K562 (cell line): ENCODE measurements around the gene PAH. TPM values are rescaled to one million over a fixed set of nuclear protein-coding genes. Genes with fewer than 3 reads are reported as not detected.

ENCODE experiments used
- ATAC-seq: fragments of 200-7000 bp; cut with Tn5 transposase; 3 replicates; pipeline ENCODE4 v1.9.1; 2020; ENCODE audit warnings: moderate library complexity
- BruUV-seq: library from RNA; stranded (reverse); fragments of 400-500 nt; replicated peaks from 2 replicates; lab custom pipeline; 2021; lab: Mats Ljungman, UMichigan
- CTCF ChIA-PET: fragments of 300-600 bp; formaldehyde crosslinking; extraction: SDS; loops from one replicate; lab custom pipeline; 2021; ENCODE audit warnings: low intra/inter-chr PET ratio; lab: Yijun Ruan, JAX
- POLR2A ChIA-PET: fragments of 300-600, 350-650 bp; sonication (Branson Sonifier 250); formaldehyde crosslinking; extraction: SDS; loops from one replicate; lab custom pipeline; 2021; ENCODE audit warnings: antibody characterized with exemption, inconsistent platforms; lab: Yijun Ruan, JAX
- DNase-seq, 4 experiments: peaks; one replicate each; pipeline versions ENCODE4 v3.0.0 to v3.0.0-alpha.2; 2011 to 2018; ENCODE audit warnings: low spot score in 3 of 4, mixed read lengths in 3 of 4; ENCODE audit errors: extremely low read depth in 1 of 4
- FAIRE-seq: peaks from 2 replicates; lab custom pipeline; 2011; peaks lifted over from hg19 to GRCh38; lab: Jason Lieb, UNC
- H2AFZ ChIP-seq: 2 replicates; pipeline ENCODE4 v1.6.0; 2011; ENCODE audit warnings: low read depth, low read length, control low read depth, inconsistent platforms
- H3K27ac ChIP-seq: fragments of 200-600 bp; 3 replicates; pipeline ENCODE4 v1.8.0; 2011; ENCODE audit warnings: low read depth, mild to moderate bottlenecking, control low read depth, inconsistent platforms, low read length, moderate library complexity, mixed read lengths; ENCODE audit errors: extremely low read depth
- H3K27me3 ChIP-seq, 2 experiments: fragments of 300-600 bp in 1 of 2; 2 replicates in 1 of 2; 3 replicates in 1 of 2; pipeline versions ENCODE4 v1.6.0 to v1.8.0; 2011; ENCODE audit warnings: inconsistent platforms in 2 of 2, low read length in 2 of 2, mild to moderate bottlenecking in 1 of 2, mixed read lengths in 1 of 2, moderate library complexity in 1 of 2; ENCODE audit not compliant: control insufficient read depth in 2 of 2, insufficient read depth in 2 of 2
- H3K36me3 ChIP-seq: fragments of 300-600 bp; 3 replicates; pipeline ENCODE4 v1.8.0; 2011; ENCODE audit warnings: mild to moderate bottlenecking, low read length, inconsistent platforms; ENCODE audit not compliant: control insufficient read depth, insufficient read depth
- H3K4me1 ChIP-seq, 2 experiments: fragments of 200-600 bp in 1 of 2; replicated peaks in 1 of 2; 2 replicates in 1 of 2; 3 replicates in 1 of 2; pipeline versions ENCODE4 v1.5.1 to v1.8.0; 2011; ENCODE audit warnings: inconsistent platforms in 2 of 2, low read length in 2 of 2, mild to moderate bottlenecking in 1 of 2, mixed read lengths in 1 of 2, moderate library complexity in 1 of 2; ENCODE audit not compliant: control insufficient read depth in 2 of 2, insufficient read depth in 2 of 2
- H3K4me2 ChIP-seq: 2 replicates; pipeline ENCODE4 v1.6.1; 2011; ENCODE audit warnings: low read length, control low read depth, inconsistent platforms, mixed read lengths; ENCODE audit not compliant: insufficient read depth
- H3K4me3 ChIP-seq: fragments of 200-600 bp; sonication (generic), shearing (Covaris generic); 2 replicates; pipeline ENCODE4 v1.5.1; 2016; ENCODE audit warnings: control low read depth, inconsistent platforms
- H3K79me2 ChIP-seq: fragments of 200-600 bp; 3 replicates; pipeline ENCODE4 v1.8.0; 2011; ENCODE audit warnings: low read length, inconsistent platforms; ENCODE audit not compliant: control insufficient read depth, insufficient read depth
- H3K9ac ChIP-seq, 2 experiments: 2 replicates each; pipeline versions ENCODE4 v1.6.0 to v1.6.1; 2011; ENCODE audit warnings: low read depth in 2 of 2, low read length in 2 of 2, control low read depth in 1 of 2, inconsistent platforms in 1 of 2, mild to moderate bottlenecking in 1 of 2, mixed read lengths in 1 of 2; ENCODE audit not compliant: insufficient read depth in 1 of 2
- H3K9me1 ChIP-seq: one replicate; pipeline ENCODE4 v1.6.0; 2011; ENCODE audit warnings: inconsistent platforms, mild to moderate bottlenecking, low read length, moderate library complexity; ENCODE audit not compliant: control insufficient read depth, insufficient read depth
- H3K9me3 ChIP-seq: replicated peaks from 2 replicates; pipeline ENCODE4 v1.5.1; 2011; ENCODE audit warnings: low read depth, low read length, inconsistent platforms; ENCODE audit not compliant: control insufficient read depth, insufficient read depth
- H4K20me1 ChIP-seq: replicated peaks from 2 replicates; pipeline ENCODE4 v1.6.1; 2011; ENCODE audit warnings: low read length, inconsistent platforms, mixed read lengths; ENCODE audit not compliant: control insufficient read depth, insufficient read depth
- BCL6 ChIP-seq: fragments of 250-450 bp; sonication (Bioruptor Pico); IDR thresholded peaks from 2 replicates; pipeline ENCODE4 v1.4.0; 2020
- BRD4 ChIP-seq: fragments of 200-600 bp; sonication (generic); IDR thresholded peaks from 2 replicates; pipeline ENCODE4 v1.6.1; 2017; ENCODE audit warnings: inconsistent platforms
- CHCHD3 ChIP-seq: fragments of 250-450 bp; sonication (Bioruptor Pico); IDR thresholded peaks from 2 replicates; pipeline ENCODE4 v2.1.2; 2022; ENCODE audit warnings: mild to moderate bottlenecking
- CHD1 ChIP-seq: fragments of 200-600 bp; sonication (generic); IDR thresholded peaks from one replicate; pipeline ENCODE4 v1.6.1; 2012; ENCODE audit warnings: mild to moderate bottlenecking, moderate library complexity, low read length, inconsistent platforms
- CHD2 ChIP-seq: IDR thresholded peaks from 2 replicates; pipeline ENCODE4 v1.6.1; 2011; ENCODE audit warnings: low read depth, low read length
- ESRRB ChIP-seq: fragments of 250-450 bp; sonication (Bioruptor Pico); IDR thresholded peaks from 2 replicates; pipeline ENCODE4 v1.5.0; 2020; ENCODE audit warnings: mild to moderate bottlenecking, moderate library complexity, borderline replicate concordance
- EZH2 ChIP-seq: IDR thresholded peaks from 2 replicates; pipeline ENCODE4 v1.6.1; 2012; ENCODE audit warnings: low read depth, mild to moderate bottlenecking, inconsistent platforms, low read length, borderline replicate concordance
- FOXK1 ChIP-seq: sonication (generic); formaldehyde crosslinking; IDR thresholded peaks from 2 replicates; pipeline ENCODE4 v1.8.0; 2022; ENCODE audit warnings: missing genetic modification reagents, mild to moderate bottlenecking, borderline replicate concordance
- GABPB1 ChIP-seq: sonication (generic); formaldehyde crosslinking; IDR thresholded peaks from 2 replicates; pipeline ENCODE4 v1.8.0; 2022; ENCODE audit warnings: mild to moderate bottlenecking, missing genetic modification reagents
- GTF2F1 ChIP-seq: IDR thresholded peaks from 2 replicates; pipeline ENCODE4 v1.6.1; 2011; ENCODE audit warnings: low read depth, low read length, improper control_type of control experiment
- NBN ChIP-seq: fragments of 450-650 bp; IDR thresholded peaks from 2 replicates; pipeline ENCODE4 v1.6.1; 2016; ENCODE audit warnings: low read depth, mild to moderate bottlenecking
- NFE2L1 ChIP-seq: fragments of 450-650 bp; IDR thresholded peaks from 2 replicates; pipeline ENCODE4 v1.6.1; 2016; ENCODE audit warnings: missing genetic modification characterization, low read depth, mild to moderate bottlenecking, missing compliant biosample characterization, moderate library complexity, borderline replicate concordance
- PPARD ChIP-seq: fragments of 250-450 bp; sonication (Bioruptor Pico); IDR thresholded peaks from 2 replicates; pipeline ENCODE4 v1.8.0; 2022; ENCODE audit warnings: inconsistent platforms, mild to moderate bottlenecking, moderate library complexity
- SRSF7 ChIP-seq: fragments of 200-400 bp; formaldehyde crosslinking; optimal IDR thresholded peaks from 2 replicates; pipeline ENCODE3; 2017; ENCODE audit warnings: mild to moderate bottlenecking, low read depth, low read length
- TFAM ChIP-seq: fragments of 250-450 bp; sonication (Bioruptor Pico); conservative IDR thresholded peaks from 2 replicates; pipeline ENCODE4 v1.5.0; 2021; ENCODE audit warnings: mild to moderate bottlenecking, moderate library complexity
- ZBTB1 ChIP-seq: sonication (generic); formaldehyde crosslinking; IDR thresholded peaks from 2 replicates; pipeline ENCODE4 v1.8.1; 2023; ENCODE audit warnings: missing genetic modification reagents, low read depth, mild to moderate bottlenecking, borderline replicate concordance
- ZNF311 ChIP-seq: fragments of 250-450 bp; sonication (Bioruptor Pico); IDR thresholded peaks from 2 replicates; pipeline ENCODE4 v1.4.0; 2020; ENCODE audit warnings: mild to moderate bottlenecking, moderate library complexity
- whole genome bisulfite sequencing: fragments of 100-300 bp; shearing (Covaris generic); methylation state at CpG from one replicate; pipeline ENCODE4 v1.1.6; 2016; ENCODE audit warnings: low coverage, mixed read lengths; ENCODE audit not compliant: insufficient coverage; ENCODE audit errors: missing lambda C conversion rate; 5-methylcytosine and 5-hydroxymethylcytosine counted together
- in situ Hi-C: fragments of 300-500 bp; cut with MboI; formaldehyde crosslinking; loops from 4 replicates; pipeline ENCODE4 v1.15.0; 2018; ENCODE audit warnings: inconsistent platforms, mixed read lengths
- intact Hi-C: fragments of 100-400 bp; cut with micrococcal nuclease; formaldehyde crosslinking; loops from 2 replicates; pipeline ENCODE4 v1.14.2; 2022
- polyA plus RNA-seq, 8 experiments: library from polyadenylated mRNA; depleted of rRNA in 4 of 8; stranded (reverse) in 5 of 8; unstranded in 3 of 8; fragments of >200 nt; fragmentation: Nextera tagmentation in 2 of 8; fragmentation: Illumina TruSeq in 1 of 8; extraction: Ambion mirVana in 2 of 8; extraction: Trizol in 1 of 8; gene quantifications; 2 replicates each; pipeline versions ENCODE4 v1.2.1 to v1.2.3, GENCODE V29; 2011 to 2014; ENCODE audit warnings: inconsistent platforms in 1 of 8, missing spikeins in 1 of 8
- total RNA-seq, 7 experiments: library from RNA; depleted of rRNA in 6 of 7; stranded (reverse); fragments of >200 nt in 6 of 7; fragmentation: Illumina TruSeq in 2 of 7; extraction: Trizol in 2 of 7; gene quantifications; 2 replicates each; pipeline versions ENCODE4 v1.2.1 to v1.2.3, GENCODE V29; 2011 to 2021; ENCODE audit warnings: low replicate concordance in 1 of 7
- TF ChIP-seq, protein P1 (sequence below): fragments of 250-450 bp; sonication (Bioruptor Pico); IDR thresholded peaks from 2 replicates; pipeline ENCODE4 v1.5.0; 2021
- TF ChIP-seq, protein P2 (sequence below): fragments of 250-450 bp; sonication (Bioruptor Pico); IDR thresholded peaks from 2 replicates; pipeline ENCODE4 v1.8.0; 2021; ENCODE audit warnings: borderline replicate concordance, mild to moderate bottlenecking, moderate library complexity; ENCODE audit not compliant: poor library complexity, severe bottlenecking
- TF ChIP-seq, protein P3 (sequence below): fragments of 450-650 bp; formaldehyde crosslinking; IDR thresholded peaks from 2 replicates; pipeline ENCODE4 v1.4.0; 2020; ENCODE audit warnings: mild to moderate bottlenecking, moderate library complexity

The PAH gene
- total and polyA plus RNA-seq, 9 of the 15 experiments (the other 6 are each of a cell fraction or from before 2014, with no cell fraction given) = 0.13 to 0.75 (median 0.69) TPM; not detected in 6

DNA sequence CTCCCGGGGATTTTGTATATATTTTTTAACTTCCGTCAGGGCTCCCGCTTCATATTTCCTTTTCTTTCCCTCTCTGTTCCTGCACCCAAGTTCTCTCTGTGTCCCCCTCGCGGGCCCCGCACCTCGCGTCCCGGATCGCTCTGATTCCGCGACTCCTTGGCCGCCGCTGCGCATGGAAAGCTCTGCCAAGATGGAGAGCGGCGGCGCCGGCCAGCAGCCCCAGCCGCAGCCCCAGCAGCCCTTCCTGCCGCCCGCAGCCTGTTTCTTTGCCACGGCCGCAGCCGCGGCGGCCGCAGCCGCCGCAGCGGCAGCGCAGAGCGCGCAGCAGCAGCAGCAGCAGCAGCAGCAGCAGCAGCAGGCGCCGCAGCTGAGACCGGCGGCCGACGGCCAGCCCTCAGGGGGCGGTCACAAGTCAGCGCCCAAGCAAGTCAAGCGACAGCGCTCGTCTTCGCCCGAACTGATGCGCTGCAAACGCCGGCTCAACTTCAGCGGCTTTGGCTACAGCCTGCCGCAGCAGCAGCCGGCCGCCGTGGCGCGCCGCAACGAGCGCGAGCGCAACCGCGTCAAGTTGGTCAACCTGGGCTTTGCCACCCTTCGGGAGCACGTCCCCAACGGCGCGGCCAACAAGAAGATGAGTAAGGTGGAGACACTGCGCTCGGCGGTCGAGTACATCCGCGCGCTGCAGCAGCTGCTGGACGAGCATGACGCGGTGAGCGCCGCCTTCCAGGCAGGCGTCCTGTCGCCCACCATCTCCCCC lies 41.2 kb upstream of the PAH start:
- no peaks in the 10 kb centered on the region for H3K36me3 ChIP-seq
- CTCF ChIA-PET = no interaction called here
- BruUV-seq = no TSS peak
- POLR2A ChIA-PET = no interaction called here
- H3K4me3 ChIP-seq = no peak overlapping the region
- no peak overlapping the region for H3K4me2 ChIP-seq
- no peaks in the 10 kb centered on the region for H4K20me1 ChIP-seq
- H2AFZ ChIP-seq = no peak overlapping the region
- FAIRE-seq (no peak), ATAC-seq (no peak), DNase-seq (no peak)
- H3K4me1 ChIP-seq = peaks cover 0 to 7% of the 10 kb centered on the region in 2 experiments; a peak in 1 of 5 replicates
- TF ChIP-seq EZH2 = no peak
- TF ChIP-seq CHCHD3 (CRISPR knock-in tag) = no peak
- TF ChIP-seq FOXK1 = no peak
- TF ChIP-seq CHD1 = no peak
- no peak for TF ChIP-seq BRD4
- TF ChIP-seq ZBTB1 (CRISPR knock-in tag) = no peak
- no peak for TF ChIP-seq ZNF311 (CRISPR knock-in tag)
- TF ChIP-seq NFE2L1 = no peak
- TF ChIP-seq SRSF7 = no peak
- no peak for TF ChIP-seq BCL6 (CRISPR knock-in tag)
- TF ChIP-seq TFAM (CRISPR knock-in tag) = no peak
- no peak for TF ChIP-seq GTF2F1
- TF ChIP-seq NBN = no peak
- no peak for TF ChIP-seq GABPB1 (CRISPR knock-in tag)
- TF ChIP-seq, protein P1, sequence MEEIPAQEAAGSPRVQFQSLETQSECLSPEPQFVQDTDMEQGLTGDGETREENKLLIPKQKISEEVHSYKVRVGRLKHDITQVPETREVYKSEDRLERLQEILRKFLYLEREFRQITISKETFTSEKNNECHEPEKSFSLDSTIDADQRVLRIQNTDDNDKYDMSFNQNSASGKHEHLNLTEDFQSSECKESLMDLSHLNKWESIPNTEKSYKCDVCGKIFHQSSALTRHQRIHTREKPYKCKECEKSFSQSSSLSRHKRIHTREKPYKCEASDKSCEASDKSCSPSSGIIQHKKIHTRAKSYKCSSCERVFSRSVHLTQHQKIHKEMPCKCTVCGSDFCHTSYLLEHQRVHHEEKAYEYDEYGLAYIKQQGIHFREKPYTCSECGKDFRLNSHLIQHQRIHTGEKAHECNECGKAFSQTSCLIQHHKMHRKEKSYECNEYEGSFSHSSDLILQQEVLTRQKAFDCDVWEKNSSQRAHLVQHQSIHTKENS (CRISPR knock-in tag) = no peak
- TF ChIP-seq PPARD (CRISPR knock-in tag) = no peak
- TF ChIP-seq ESRRB (CRISPR knock-in tag) = no peak
- TF ChIP-seq, protein P2, sequence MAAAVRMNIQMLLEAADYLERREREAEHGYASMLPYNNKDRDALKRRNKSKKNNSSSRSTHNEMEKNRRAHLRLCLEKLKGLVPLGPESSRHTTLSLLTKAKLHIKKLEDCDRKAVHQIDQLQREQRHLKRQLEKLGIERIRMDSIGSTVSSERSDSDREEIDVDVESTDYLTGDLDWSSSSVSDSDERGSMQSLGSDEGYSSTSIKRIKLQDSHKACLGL (CRISPR knock-in tag) = no peak
- TF ChIP-seq, protein P3, sequence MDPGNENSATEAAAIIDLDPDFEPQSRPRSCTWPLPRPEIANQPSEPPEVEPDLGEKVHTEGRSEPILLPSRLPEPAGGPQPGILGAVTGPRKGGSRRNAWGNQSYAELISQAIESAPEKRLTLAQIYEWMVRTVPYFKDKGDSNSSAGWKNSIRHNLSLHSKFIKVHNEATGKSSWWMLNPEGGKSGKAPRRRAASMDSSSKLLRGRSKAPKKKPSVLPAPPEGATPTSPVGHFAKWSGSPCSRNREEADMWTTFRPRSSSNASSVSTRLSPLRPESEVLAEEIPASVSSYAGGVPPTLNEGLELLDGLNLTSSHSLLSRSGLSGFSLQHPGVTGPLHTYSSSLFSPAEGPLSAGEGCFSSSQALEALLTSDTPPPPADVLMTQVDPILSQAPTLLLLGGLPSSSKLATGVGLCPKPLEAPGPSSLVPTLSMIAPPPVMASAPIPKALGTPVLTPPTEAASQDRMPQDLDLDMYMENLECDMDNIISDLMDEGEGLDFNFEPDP = no peak
- no peak for TF ChIP-seq CHD2
- no peaks in the 10 kb centered on the region for H3K9me1 ChIP-seq
- in situ Hi-C loops (no loop called here), intact Hi-C loops (no loop called here)
- H3K27ac ChIP-seq = no peak overlapping the region
- no peak overlapping the region for H3K9ac ChIP-seq
- 30% methylated on average over 72 of the region's 83 CpGs for WGBS
- no peaks in the 10 kb centered on the region for H3K79me2 ChIP-seq
- H3K9me3 ChIP-seq = no peaks in the 10 kb centered on the region
- peaks cover 2 to 27% of the 10 kb centered on the region in 2 experiments; a peak in 4 of 5 replicates for H3K27me3 ChIP-seq
